ENCODE results near the gene HOXD4.

GRCh38 chr2:176165370-176166050 lies 14.2 kb downstream of the HOXD4 start:
- TF ChIP-seq CTCF (IDR thresholded peaks at IDR 0.05) (no peak), POLR2A (IDR thresholded peaks at IDR 0.05) (no peak), EP300 (IDR thresholded peaks at IDR 0.05) (no peak)
